Measurements from ENCODE around the gene RPL32. TPM values are rescaled to one million over a fixed set of nuclear protein-coding genes. Genes with fewer than 3 reads are reported as not detected.

Gene RPL32
- polyA plus RNA-seq, 3 donors = 932 to 1,052 (median 942) TPM

- H3K4me2 ChIP-seq (replicated peaks; ENCODE audit: extremely low read depth, low read length, poor library complexity, severe bottlenecking) = no peak overlapping the region
- H3K4me1 ChIP-seq (ENCODE audit: control insufficient read depth in 1 of 2, insufficient read depth in 2 of 2, low read length in 2 of 2) = no peaks in the 10 kb centered on the region
- Mint-ChIP-seq H3K4me1 (no peaks in the 10 kb centered on the region), H3K27ac (no peak overlapping the region), H3K9me3 (peaks cover 0 to 2% (median 0%) of the 10 kb centered on the region in 7 donors), H3K36me3 (no peaks in the 10 kb centered on the region), H3K27me3 (ENCODE audit: low read depth in 3 of 3) (peaks cover 4 to 10% (median 7%) of the 10 kb centered on the region in 3 donors), H3K4me3 (no peak overlapping the region)
- H3K27ac ChIP-seq (ENCODE audit: low read depth in 1 of 2, low read length in 2 of 2) = no peak overlapping the region
- H3K79me2 ChIP-seq (ENCODE audit: insufficient read depth, low read length) = no peaks in the 10 kb centered on the region
- H3K27me3 ChIP-seq (ENCODE audit: control insufficient read depth in 2 of 2, insufficient read depth in 2 of 2, low read length in 2 of 2) = no peaks in the 10 kb centered on the region
- intact Hi-C loops (cut with micrococcal nuclease) = no loop called here
- H3K9me3 ChIP-seq (replicated peaks in 1 of 2; ENCODE audit: control insufficient read depth in 1 of 2, insufficient read depth in 1 of 2, low read length in 2 of 2) = no peaks in the 10 kb centered on the region
- H4K20me1 ChIP-seq (ENCODE audit: insufficient read depth, low read length) = no peaks in the 10 kb centered on the region
- 25% methylated on average over 2 of the region's 5 CpGs for WGBS (ENCODE audit: insufficient coverage)
- H3K36me3 ChIP-seq (replicated peaks in 1 of 2; ENCODE audit: control insufficient read depth in 1 of 2, insufficient read depth in 2 of 2, low read length in 2 of 2) = no peaks in the 10 kb centered on the region
- TF ChIP-seq, protein P1, sequence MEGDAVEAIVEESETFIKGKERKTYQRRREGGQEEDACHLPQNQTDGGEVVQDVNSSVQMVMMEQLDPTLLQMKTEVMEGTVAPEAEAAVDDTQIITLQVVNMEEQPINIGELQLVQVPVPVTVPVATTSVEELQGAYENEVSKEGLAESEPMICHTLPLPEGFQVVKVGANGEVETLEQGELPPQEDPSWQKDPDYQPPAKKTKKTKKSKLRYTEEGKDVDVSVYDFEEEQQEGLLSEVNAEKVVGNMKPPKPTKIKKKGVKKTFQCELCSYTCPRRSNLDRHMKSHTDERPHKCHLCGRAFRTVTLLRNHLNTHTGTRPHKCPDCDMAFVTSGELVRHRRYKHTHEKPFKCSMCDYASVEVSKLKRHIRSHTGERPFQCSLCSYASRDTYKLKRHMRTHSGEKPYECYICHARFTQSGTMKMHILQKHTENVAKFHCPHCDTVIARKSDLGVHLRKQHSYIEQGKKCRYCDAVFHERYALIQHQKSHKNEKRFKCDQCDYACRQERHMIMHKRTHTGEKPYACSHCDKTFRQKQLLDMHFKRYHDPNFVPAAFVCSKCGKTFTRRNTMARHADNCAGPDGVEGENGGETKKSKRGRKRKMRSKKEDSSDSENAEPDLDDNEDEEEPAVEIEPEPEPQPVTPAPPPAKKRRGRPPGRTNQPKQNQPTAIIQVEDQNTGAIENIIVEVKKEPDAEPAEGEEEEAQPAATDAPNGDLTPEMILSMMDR (IDR thresholded peaks at IDR 0.05) = no peak
- no peak overlapping the region for H3K9ac ChIP-seq (ENCODE audit: insufficient read depth, low read length, poor library complexity, severe bottlenecking)
- H3K4me3 ChIP-seq (replicated peaks in 1 of 3; ENCODE audit: low read depth in 2 of 3, low read length in 3 of 3) = no peak overlapping the region
- DNase-seq = no peak
- H2AFZ ChIP-seq (ENCODE audit: insufficient read depth, low read depth, low read length, poor library complexity, severe bottlenecking) = no peak overlapping the region
These were observed 22.6 kb downstream of the RPL32 start for GRCh38 chr3:12818773-12819172.

- Histone ChIP-seq H3K27me3 (ENCODE audit: control insufficient read depth in 2 of 2, insufficient read depth in 2 of 2, low read length in 2 of 2) (no peaks in the 10 kb centered on the region), H3K36me3 (replicated peaks in 1 of 2; ENCODE audit: control insufficient read depth in 1 of 2, insufficient read depth in 2 of 2, low read length in 2 of 2) (no peaks in the 10 kb centered on the region), H4K20me1 (ENCODE audit: insufficient read depth, low read length) (no peaks in the 10 kb centered on the region), H3K9me3 (replicated peaks in 1 of 2; ENCODE audit: control insufficient read depth in 1 of 2, insufficient read depth in 1 of 2, low read length in 2 of 2) (no peaks in the 10 kb centered on the region), H3K9ac (ENCODE audit: insufficient read depth, low read length, poor library complexity, severe bottlenecking) (no peak overlapping the region), H3K4me2 (replicated peaks; ENCODE audit: extremely low read depth, low read length, poor library complexity, severe bottlenecking) (no peak overlapping the region), H3K4me3 (replicated peaks in 1 of 3; ENCODE audit: low read depth in 2 of 3, low read length in 3 of 3) (no peak overlapping the region), H2AFZ (ENCODE audit: insufficient read depth, low read depth, low read length, poor library complexity, severe bottlenecking) (no peak overlapping the region), H3K4me1 (ENCODE audit: control insufficient read depth in 1 of 2, insufficient read depth in 2 of 2, low read length in 2 of 2) (no peaks in the 10 kb centered on the region), H3K27ac (ENCODE audit: low read depth in 1 of 2, low read length in 2 of 2) (no peak overlapping the region), H3K79me2 (ENCODE audit: insufficient read depth, low read length) (no peaks in the 10 kb centered on the region)
- DNase-seq = no peak
- H3K27ac Mint-ChIP-seq = no peak overlapping the region
- H3K9me3 Mint-ChIP-seq = peaks cover 0 to 2% (median 0%) of the 10 kb centered on the region in 7 donors
- H3K4me1 Mint-ChIP-seq = no peaks in the 10 kb centered on the region
- no peaks in the 10 kb centered on the region for H3K36me3 Mint-ChIP-seq
- H3K27me3 Mint-ChIP-seq (ENCODE audit: low read depth in 3 of 3) = peaks cover 6 to 10% (median 7%) of the 10 kb centered on the region in 3 donors
- intact Hi-C loops (cut with micrococcal nuclease) = no loop called here
- TF ChIP-seq, protein P1 (IDR thresholded peaks at IDR 0.05) = no peak
- H3K4me3 Mint-ChIP-seq = no peak overlapping the region
- WGBS (ENCODE audit: insufficient coverage) = 93% methylated on average over 8 of the region's 8 CpGs
These were observed 23.1 kb downstream of the RPL32 start for GRCh38 chr3:12818273-12818672.
